Hair follicle dermal papilla cell (primary cell): ENCODE measurements around the gene LRCH4. TPM values are rescaled to one million over a fixed set of nuclear protein-coding genes. Genes with fewer than 3 reads are reported as not detected.

Experiments used
- small RNA-seq: library from RNA; depleted of rRNA; stranded (forward); fragments of <200 nt; gene quantifications from one replicate; pipeline ENCODE3, GENCODE V24; 2012
- total RNA-seq: library from RNA; depleted of rRNA; stranded (reverse); fragments of >200 nt; gene quantifications from 2 replicates; pipeline ENCODE4 v1.2.3, GENCODE V29; 2012

LRCH4 gene, protein sequence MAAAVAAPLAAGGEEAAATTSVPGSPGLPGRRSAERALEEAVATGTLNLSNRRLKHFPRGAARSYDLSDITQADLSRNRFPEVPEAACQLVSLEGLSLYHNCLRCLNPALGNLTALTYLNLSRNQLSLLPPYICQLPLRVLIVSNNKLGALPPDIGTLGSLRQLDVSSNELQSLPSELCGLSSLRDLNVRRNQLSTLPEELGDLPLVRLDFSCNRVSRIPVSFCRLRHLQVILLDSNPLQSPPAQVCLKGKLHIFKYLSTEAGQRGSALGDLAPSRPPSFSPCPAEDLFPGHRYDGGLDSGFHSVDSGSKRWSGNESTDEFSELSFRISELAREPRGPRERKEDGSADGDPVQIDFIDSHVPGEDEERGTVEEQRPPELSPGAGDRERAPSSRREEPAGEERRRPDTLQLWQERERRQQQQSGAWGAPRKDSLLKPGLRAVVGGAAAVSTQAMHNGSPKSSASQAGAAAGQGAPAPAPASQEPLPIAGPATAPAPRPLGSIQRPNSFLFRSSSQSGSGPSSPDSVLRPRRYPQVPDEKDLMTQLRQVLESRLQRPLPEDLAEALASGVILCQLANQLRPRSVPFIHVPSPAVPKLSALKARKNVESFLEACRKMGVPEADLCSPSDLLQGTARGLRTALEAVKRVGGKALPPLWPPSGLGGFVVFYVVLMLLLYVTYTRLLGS
- total RNA-seq: 22.1 and 28.4 TPM in 2 replicates

DNA sequence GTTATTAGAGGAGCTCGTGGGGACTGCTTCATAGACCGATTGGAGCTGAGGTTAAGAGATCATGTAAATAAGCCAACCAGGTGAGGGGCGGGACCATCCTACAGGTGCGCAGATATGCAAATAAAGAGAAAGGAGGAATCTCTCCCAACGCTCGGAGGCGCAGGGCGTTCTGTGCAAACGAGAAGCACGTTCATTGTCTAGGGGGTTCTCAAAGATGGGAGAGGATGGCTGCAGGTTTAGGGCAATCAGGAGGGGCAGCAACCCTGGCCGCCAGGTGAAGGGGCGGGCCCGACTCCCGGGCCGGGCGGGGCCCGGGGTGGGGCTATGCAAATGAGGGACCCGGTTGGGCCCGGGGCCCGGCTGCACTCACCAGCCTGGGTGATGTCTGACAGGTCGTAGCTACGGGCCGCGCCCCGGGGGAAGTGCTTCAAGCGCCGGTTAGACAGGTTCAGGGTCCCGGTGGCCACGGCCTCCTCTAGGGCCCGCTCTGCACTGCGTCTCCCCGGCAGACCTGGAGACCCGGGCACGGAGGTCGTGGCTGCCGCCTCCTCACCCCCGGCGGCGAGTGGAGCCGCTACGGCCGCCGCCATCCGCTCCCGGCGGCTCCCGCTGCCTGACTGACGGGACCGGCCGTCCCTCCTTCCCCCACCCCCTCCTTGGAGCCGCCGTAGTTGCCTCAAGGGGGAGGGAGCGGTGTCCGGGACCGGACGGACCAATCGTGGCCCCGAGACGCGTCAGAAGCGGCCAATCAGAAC, at the start of gene LRCH4:
Gene LRCH4, minus strand, starts transcription at position 619 of the 755 bp plus-strand sequence. Its CDS starts 29 bp downstream, at position 590.

DNA sequence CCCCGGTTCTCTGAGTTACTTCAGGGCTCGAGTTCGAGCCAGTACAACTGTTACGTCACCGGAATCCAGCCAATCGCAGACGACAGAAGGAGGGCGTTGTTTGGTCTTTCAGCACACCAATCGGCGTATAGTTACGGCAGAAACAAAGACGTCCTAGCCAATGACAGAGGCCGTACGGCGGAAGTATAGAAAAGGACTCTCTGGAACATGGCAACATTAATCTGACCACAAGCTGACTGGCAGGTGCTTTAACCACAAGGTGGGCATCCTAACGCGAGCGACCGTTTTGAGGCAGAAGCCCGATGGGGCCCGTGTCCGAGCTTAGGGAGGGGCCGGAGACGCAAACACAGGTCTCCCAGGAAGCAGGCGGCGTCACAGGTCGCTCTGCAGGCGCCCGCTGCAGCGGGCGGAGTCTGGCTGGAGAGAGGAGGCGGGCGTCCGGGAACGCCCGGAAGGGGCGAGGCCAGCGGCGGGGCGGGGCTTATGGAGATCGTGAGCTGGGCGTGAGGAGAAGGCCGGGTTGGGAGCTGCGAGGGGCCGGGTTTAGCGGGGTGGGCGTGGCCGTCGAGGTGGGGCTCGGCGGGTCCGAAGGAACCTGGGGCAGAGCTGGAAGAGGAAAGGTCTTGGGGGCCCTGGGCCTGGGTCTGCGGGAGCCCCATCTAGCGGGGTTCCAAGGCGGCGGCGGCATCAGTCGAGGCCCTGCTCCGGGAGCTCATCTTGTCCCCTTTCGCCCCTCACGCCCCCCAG, 26.2 kb upstream of the LRCH4 start, which contains the start of gene MOSPD3:
Gene MOSPD3, plus strand, starts transcription at position 558 of the 747 bp plus-strand sequence. CDS start 252 bp downstream, outside the sequence.

DNA sequence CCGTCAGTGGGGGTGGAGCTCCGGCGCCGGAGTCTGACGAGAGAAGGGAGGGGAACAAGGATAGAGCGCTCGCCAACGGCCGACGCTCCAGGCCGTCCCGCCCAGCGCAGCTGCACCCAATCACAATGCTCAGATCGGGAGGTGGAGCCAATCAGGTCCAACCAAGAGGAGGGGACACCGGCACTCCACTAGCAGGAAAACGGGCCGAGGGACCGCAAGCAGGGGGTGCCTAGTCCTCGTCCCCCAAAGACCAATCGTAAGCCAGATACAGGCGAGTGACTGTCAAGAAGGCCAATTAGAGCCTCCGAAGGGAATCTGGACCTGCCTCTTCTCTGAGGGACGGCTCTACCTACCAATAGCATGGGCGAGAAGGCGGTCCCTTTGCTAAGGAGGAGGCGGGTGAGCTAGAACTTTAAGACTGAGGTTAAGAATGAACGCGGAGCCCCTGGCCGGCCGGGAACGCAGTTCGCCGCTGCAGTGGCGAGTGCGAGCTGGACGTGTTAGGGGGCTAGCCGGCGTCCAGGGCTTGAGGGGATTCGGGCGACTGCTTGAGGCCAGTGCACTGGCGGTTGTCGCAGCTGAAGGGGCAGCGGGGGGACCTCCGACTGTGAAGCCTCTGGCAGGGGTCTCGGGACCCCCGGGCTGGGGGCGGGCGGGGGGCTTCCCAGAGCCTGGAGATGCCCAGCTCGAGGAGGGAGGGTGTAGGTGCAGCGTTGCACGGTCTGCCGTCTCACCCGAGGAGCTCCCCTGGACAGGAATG, 517 bp upstream of the LRCH4 start, which contains the start of gene FBXO24:
Gene FBXO24, plus strand, starts transcription at position 63 of the 760 bp plus-strand sequence. Its CDS starts 298 bp downstream, at position 361.

DNA sequence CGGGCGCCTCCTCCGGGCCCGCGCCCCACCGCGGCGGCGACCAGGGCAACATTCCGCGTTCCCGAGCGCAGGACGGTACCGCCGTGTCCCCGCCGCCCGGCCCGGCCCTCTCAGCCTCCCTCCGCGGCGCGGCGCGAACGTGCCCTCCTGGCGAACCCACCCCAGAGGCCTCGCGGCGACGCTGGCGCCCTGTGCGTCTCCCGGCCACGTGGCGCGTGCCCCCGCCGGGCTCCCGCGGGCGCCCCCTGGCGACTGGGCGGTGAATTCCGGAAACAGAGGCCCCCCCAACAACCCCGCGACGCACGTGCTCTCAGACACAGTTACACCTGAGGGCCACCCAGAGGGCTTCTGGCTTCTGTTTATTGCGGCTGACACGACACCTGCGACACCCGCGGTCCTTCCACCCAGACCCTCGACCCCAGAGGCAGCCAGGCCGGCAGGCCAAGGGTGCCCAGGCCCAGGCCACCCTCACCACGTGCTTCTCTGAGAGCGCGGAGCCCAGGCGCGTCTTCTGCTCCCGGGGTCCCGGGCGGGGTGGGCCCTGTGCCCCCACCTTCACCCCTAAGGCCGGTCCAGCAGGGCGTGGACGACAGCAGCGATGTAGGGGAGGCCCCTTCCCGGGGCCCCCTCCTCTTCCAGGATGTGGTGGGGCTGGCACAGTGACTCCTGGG, 12.1 kb downstream of the LRCH4 start, which contains the start of gene SAP25:
Gene SAP25, minus strand, starts transcription at position 210 of the 671 bp plus-strand sequence. Its CDS starts 158 bp downstream, at position 52.

DNA sequence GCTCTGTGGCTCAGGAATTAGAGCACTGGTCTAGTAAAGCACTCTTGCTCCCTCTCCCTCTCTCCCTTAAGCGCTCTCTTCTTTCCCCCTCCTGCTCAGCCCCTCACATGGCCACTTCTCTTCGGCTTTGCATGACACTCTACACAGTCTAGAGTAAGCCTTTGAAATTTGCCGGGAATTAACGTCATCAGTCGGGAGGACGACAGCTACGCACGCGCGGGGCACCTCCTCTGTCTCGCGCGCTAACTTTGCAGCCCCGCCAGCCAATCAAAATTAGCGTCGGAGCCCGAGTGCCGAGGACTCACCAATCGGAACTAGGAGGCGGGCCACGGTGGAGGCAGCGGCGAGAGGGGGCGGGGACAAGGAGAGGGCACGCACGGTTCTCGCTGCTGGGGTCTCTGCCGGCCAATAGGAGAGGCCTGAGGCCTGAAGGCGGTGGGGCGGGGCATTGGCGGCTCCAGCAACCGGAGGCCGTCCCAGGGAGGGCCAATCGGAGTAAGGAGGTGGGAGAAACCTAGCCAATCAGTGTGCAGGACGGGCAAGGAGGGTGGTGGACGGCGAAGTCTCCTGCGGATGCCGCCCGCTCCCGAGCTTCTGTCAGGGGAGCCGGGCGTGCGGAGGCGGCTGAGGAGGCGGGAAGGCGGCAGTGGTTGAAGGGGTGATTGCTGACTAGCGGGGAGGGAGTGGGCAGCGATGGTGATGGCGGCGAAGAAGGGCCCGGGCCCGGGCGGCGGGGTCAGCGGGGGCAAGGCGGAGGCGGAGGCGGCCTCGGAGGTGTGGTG, 47.1 kb downstream of the LRCH4 start, which contains the start of gene AGFG2:
Gene AGFG2, plus strand, starts transcription at position 550 of the 782 bp plus-strand sequence. Its CDS starts 144 bp downstream, at position 694.

Small RNAs within 50 kb of the gene (small RNA-seq; reads per million reads assigned to genes)
- gene RN7SL416P (not detected), gene SAP25 (not detected)

Other genes with a start within 250 kb of the LRCH4 start
- 10.7 and 13.4 TPM in 2 replicates for gene PILRB, start 228.0 kb downstream of the LRCH4 start, total RNA-seq
- 0.36 TPM in 1 of 2 replicates, not detected in the other for gene PILRA, start 212.6 kb downstream of the LRCH4 start, total RNA-seq
- gene ZCWPW1, start 157.4 kb downstream of the LRCH4 start, total RNA-seq: 1.6 and 2.1 TPM in 2 replicates
- gene MEPCE, start 156.3 kb downstream of the LRCH4 start, total RNA-seq: 34.1 and 34.2 TPM in 2 replicates
- 11.5 and 15.4 TPM in 2 replicates for gene PPP1R35, start 149.6 kb downstream of the LRCH4 start, total RNA-seq
- 0.32 TPM in 1 of 2 replicates, not detected in the other for gene SPACDR, start 121.9 kb downstream of the LRCH4 start, total RNA-seq
- 28.4 and 31.6 TPM in 2 replicates for gene TSC22D4, start 106.9 kb downstream of the LRCH4 start, total RNA-seq
- gene NYAP1, start 102.2 kb downstream of the LRCH4 start, total RNA-seq: 3.0 and 4.7 TPM in 2 replicates
- gene AGFG2, start 46.9 kb downstream of the LRCH4 start, total RNA-seq: 14.2 and 15.6 TPM in 2 replicates
- not detected in 2 replicates for gene SAP25, start 12.2 kb downstream of the LRCH4 start, total RNA-seq
- 0.32 and 1.2 TPM in 2 replicates for gene FBXO24, start 199 bp upstream of the LRCH4 start, total RNA-seq
- gene PCOLCE, start 16.2 kb upstream of the LRCH4 start, total RNA-seq: 254 and 321 TPM in 2 replicates
- 7.9 and 13.6 TPM in 2 replicates for gene MOSPD3, start 26.4 kb upstream of the LRCH4 start, total RNA-seq
- 0.49 and 1.1 TPM in 2 replicates for gene TFR2, start 55.4 kb upstream of the LRCH4 start, total RNA-seq
- not detected in 2 replicates for gene ACTL6B, start 70.3 kb upstream of the LRCH4 start, total RNA-seq
- gene GNB2, start 87.6 kb upstream of the LRCH4 start, total RNA-seq: 108 and 144 TPM in 2 replicates
- gene GIGYF1, start 108.1 kb upstream of the LRCH4 start, total RNA-seq: 22.8 and 26.9 TPM in 2 replicates
- gene POP7, start 120.0 kb upstream of the LRCH4 start, total RNA-seq: 23.5 and 23.7 TPM in 2 replicates
- gene EPO, start 134.3 kb upstream of the LRCH4 start, total RNA-seq: not detected in 2 replicates
- gene ZAN, start 147.5 kb upstream of the LRCH4 start, total RNA-seq: not detected in 2 replicates
- 111 and 120 TPM in 2 replicates for gene EPHB4, start 241.4 kb upstream of the LRCH4 start, total RNA-seq